ENCODE data around the gene PIK3C3.

GRCh38 chr18:41967680-41968079, 12.6 kb downstream of the PIK3C3 start:
- TF ChIP-seq POLR2A (IDR thresholded peaks at IDR 0.05): no peak
- TF ChIP-seq CTCF (IDR thresholded peaks at IDR 0.05): no peak

Measured in right lobe of liver (tissue), 4 donors.